WTC11 (cell line): ENCODE results near the gene WNT3A.
A peak's percentile ranks its signal among the peaks of the same experiment; 100 is the strongest.

Source experiments
- CREM ChIP-seq: sonication (generic); formaldehyde crosslinking; IDR thresholded peaks from 2 replicates; pipeline ENCODE4 v1.8.1; 2022; ENCODE audit warnings: mild to moderate bottlenecking, missing genetic modification reagents, moderate library complexity
- CTCF ChIP-seq: fragments of 200-600 bp; IDR thresholded peaks from 2 replicates; pipeline ENCODE4 v1.8.0; 2022; ENCODE audit warnings: antibody characterized with exemption
- ELF4 ChIP-seq: sonication (generic); formaldehyde crosslinking; IDR thresholded peaks from 2 replicates; pipeline ENCODE4 v1.8.1; 2022; ENCODE audit warnings: low read depth, mild to moderate bottlenecking, moderate library complexity, missing genetic modification reagents
- ETV6 ChIP-seq: sonication (generic); formaldehyde crosslinking; IDR thresholded peaks from 2 replicates; pipeline ENCODE4 v1.8.1; 2022; ENCODE audit warnings: mild to moderate bottlenecking, missing genetic modification reagents
- IRF1 ChIP-seq: sonication (generic); formaldehyde crosslinking; IDR thresholded peaks from 2 replicates; pipeline ENCODE4 v1.8.0; 2023; ENCODE audit warnings: missing genetic modification reagents
- KAT7 ChIP-seq: sonication (generic); formaldehyde crosslinking; IDR thresholded peaks from 2 replicates; pipeline ENCODE4 v1.8.1; 2023; ENCODE audit warnings: missing genetic modification reagents, mild to moderate bottlenecking, borderline replicate concordance
- NR2C2 ChIP-seq: sonication (generic); formaldehyde crosslinking; IDR thresholded peaks from 2 replicates; pipeline ENCODE4 v1.8.0; 2022; ENCODE audit warnings: mild to moderate bottlenecking, missing genetic modification reagents
- USF2 ChIP-seq: sonication (generic); formaldehyde crosslinking; IDR thresholded peaks from 2 replicates; pipeline ENCODE4 v1.8.1; 2023; ENCODE audit warnings: mild to moderate bottlenecking, missing genetic modification reagents, moderate library complexity
- ZNF219 ChIP-seq: sonication (generic); formaldehyde crosslinking; IDR thresholded peaks from 2 replicates; pipeline ENCODE4 v1.8.0; 2023; ENCODE audit warnings: missing genetic modification reagents, mild to moderate bottlenecking, borderline replicate concordance
- TF ChIP-seq, protein P1 (sequence below): sonication (generic); formaldehyde crosslinking; IDR thresholded peaks from 2 replicates; pipeline ENCODE4 v1.8.1; 2023; ENCODE audit warnings: mild to moderate bottlenecking, missing genetic modification reagents, borderline replicate concordance
- TF ChIP-seq, protein P2 (sequence below): sonication (generic); formaldehyde crosslinking; IDR thresholded peaks from 2 replicates; pipeline ENCODE4 v1.8.0; 2022; ENCODE audit warnings: mild to moderate bottlenecking, missing genetic modification reagents
- TF ChIP-seq, protein P3 (sequence below): sonication (generic); formaldehyde crosslinking; IDR thresholded peaks from 2 replicates; pipeline ENCODE4 v1.8.0; 2022; ENCODE audit warnings: mild to moderate bottlenecking, missing genetic modification reagents
- TF ChIP-seq, protein P4 (sequence below): sonication (generic); formaldehyde crosslinking; conservative IDR thresholded peaks from 2 replicates; pipeline ENCODE4 v1.8.1; 2022; ENCODE audit warnings: mild to moderate bottlenecking, missing genetic modification reagents

GRCh38 chr1:227999056-227999930, 7.5 kb upstream of the WNT3A start:
- TF ChIP-seq CTCF = peak; percentile 74
- TF ChIP-seq KAT7 = no peak
- TF ChIP-seq, protein P1, sequence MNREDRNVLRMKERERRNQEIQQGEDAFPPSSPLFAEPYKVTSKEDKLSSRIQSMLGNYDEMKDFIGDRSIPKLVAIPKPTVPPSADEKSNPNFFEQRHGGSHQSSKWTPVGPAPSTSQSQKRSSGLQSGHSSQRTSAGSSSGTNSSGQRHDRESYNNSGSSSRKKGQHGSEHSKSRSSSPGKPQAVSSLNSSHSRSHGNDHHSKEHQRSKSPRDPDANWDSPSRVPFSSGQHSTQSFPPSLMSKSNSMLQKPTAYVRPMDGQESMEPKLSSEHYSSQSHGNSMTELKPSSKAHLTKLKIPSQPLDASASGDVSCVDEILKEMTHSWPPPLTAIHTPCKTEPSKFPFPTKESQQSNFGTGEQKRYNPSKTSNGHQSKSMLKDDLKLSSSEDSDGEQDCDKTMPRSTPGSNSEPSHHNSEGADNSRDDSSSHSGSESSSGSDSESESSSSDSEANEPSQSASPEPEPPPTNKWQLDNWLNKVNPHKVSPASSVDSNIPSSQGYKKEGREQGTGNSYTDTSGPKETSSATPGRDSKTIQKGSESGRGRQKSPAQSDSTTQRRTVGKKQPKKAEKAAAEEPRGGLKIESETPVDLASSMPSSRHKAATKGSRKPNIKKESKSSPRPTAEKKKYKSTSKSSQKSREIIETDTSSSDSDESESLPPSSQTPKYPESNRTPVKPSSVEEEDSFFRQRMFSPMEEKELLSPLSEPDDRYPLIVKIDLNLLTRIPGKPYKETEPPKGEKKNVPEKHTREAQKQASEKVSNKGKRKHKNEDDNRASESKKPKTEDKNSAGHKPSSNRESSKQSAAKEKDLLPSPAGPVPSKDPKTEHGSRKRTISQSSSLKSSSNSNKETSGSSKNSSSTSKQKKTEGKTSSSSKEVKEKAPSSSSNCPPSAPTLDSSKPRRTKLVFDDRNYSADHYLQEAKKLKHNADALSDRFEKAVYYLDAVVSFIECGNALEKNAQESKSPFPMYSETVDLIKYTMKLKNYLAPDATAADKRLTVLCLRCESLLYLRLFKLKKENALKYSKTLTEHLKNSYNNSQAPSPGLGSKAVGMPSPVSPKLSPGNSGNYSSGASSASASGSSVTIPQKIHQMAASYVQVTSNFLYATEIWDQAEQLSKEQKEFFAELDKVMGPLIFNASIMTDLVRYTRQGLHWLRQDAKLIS (CRISPR knock-in tag) = no peak
- TF ChIP-seq NR2C2 (CRISPR knock-in tag) = no peak
- TF ChIP-seq ZNF219 (CRISPR knock-in tag) = no peak
- TF ChIP-seq USF2 = no peak
- no peak for TF ChIP-seq IRF1 (CRISPR knock-in tag)
- no peak for TF ChIP-seq CREM (CRISPR knock-in tag)
- TF ChIP-seq, protein P2, sequence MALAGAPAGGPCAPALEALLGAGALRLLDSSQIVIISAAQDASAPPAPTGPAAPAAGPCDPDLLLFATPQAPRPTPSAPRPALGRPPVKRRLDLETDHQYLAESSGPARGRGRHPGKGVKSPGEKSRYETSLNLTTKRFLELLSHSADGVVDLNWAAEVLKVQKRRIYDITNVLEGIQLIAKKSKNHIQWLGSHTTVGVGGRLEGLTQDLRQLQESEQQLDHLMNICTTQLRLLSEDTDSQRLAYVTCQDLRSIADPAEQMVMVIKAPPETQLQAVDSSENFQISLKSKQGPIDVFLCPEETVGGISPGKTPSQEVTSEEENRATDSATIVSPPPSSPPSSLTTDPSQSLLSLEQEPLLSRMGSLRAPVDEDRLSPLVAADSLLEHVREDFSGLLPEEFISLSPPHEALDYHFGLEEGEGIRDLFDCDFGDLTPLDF (CRISPR knock-in tag) = no peak
- no peak for TF ChIP-seq ELF4
- TF ChIP-seq, protein P3, sequence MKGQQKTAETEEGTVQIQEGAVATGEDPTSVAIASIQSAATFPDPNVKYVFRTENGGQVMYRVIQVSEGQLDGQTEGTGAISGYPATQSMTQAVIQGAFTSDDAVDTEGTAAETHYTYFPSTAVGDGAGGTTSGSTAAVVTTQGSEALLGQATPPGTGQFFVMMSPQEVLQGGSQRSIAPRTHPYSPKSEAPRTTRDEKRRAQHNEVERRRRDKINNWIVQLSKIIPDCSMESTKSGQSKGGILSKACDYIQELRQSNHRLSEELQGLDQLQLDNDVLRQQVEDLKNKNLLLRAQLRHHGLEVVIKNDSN = no peak
- TF ChIP-seq, protein P4, sequence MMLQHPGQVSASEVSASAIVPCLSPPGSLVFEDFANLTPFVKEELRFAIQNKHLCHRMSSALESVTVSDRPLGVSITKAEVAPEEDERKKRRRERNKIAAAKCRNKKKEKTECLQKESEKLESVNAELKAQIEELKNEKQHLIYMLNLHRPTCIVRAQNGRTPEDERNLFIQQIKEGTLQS (CRISPR knock-in tag) = no peak
- no peak for TF ChIP-seq ETV6 (CRISPR knock-in tag)
